ENCODE data around the gene DPEP3. TPM values are rescaled to one million over a fixed set of nuclear protein-coding genes. Genes with fewer than 3 reads are reported as not detected.
"Not testable (repeated sequence)": the region's sequence is repeated elsewhere in the genome, so short reads cannot be mapped to it uniquely, and the experiment has no call there.

The DPEP3 gene, protein sequence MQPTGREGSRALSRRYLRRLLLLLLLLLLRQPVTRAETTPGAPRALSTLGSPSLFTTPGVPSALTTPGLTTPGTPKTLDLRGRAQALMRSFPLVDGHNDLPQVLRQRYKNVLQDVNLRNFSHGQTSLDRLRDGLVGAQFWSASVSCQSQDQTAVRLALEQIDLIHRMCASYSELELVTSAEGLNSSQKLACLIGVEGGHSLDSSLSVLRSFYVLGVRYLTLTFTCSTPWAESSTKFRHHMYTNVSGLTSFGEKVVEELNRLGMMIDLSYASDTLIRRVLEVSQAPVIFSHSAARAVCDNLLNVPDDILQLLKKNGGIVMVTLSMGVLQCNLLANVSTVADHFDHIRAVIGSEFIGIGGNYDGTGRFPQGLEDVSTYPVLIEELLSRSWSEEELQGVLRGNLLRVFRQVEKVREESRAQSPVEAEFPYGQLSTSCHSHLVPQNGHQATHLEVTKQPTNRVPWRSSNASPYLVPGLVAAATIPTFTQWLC
- under 1 TPM in 4 of 10 donors, not detected in 6; 0.05 to 0.33 (median 0.17) TPM for polyA plus RNA-seq (ENCODE audit: insufficient read length in 10 of 10)
- long read RNA-seq, donor 1 = 0 reads
- long read RNA-seq, donor 2 = 0 reads
- long read RNA-seq, donor 3 = 0 reads
- long read RNA-seq, donor 4 = 0 reads
- long read RNA-seq, donor 5 = 0 reads
- long read RNA-seq, donor 6 = 0 reads
- long read RNA-seq, donor 7 = 0 reads
- long read RNA-seq, donor 8 = 0 reads
- long read RNA-seq, donor 9 = 0 reads

DNA sequence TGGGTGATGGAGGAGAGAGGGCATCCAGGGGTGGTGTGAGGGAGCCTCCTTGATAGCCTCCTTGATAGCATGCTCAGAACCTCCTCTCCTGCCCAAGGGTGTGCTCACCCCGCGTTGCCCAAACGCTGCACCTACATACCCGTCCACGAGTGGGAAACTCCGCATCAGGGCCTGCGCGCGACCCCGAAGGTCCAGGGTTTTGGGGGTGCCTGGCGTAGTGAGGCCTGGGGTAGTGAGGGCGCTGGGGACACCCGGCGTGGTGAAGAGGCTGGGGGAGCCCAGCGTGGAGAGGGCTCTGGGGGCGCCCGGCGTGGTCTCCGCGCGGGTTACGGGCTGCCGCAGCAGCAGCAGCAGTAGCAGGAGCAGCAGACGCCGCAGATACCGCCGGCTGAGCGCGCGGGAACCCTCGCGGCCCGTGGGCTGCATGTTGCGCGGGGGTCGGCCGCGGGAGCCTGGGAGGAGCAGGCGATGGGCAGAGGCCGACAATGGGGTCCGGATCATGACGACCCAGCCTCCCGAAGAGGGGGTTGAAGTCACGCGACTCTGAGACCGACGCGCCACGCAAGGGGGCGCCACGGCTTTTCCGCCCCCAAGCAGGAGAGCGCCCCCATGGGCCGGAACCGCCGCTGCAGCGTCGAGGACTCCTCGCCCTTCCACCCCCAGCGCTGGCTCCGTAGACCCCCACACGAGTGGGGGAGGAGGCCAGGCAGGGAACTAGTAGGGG is at the start of gene DPEP3:
Gene DPEP3, minus strand, starts transcription at position 545 of the 724 bp plus-strand sequence. Its CDS starts 119 bp downstream, at position 426.
- no peak for DNase-seq

DNA sequence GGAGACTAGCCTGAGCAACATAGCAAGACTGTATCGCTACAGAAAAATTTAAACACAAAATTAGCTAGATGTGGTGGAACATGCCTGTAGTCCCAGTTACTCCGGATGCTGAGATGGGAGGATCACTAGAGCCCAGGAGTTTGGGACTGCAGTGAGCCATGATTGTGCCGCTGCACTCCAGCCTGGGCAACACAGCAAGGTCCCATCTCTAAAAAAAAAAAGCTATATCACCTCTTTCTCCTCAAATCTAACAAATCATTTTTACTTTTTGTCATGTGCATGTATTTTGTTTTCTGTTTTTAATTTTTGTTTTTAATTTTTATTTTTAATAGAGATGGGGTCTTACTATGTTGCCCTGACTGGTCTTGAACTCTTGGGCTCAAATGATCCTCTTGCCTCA is 48.7 kb upstream of the DPEP3 start:
- DNase-seq = no peak

DNA sequence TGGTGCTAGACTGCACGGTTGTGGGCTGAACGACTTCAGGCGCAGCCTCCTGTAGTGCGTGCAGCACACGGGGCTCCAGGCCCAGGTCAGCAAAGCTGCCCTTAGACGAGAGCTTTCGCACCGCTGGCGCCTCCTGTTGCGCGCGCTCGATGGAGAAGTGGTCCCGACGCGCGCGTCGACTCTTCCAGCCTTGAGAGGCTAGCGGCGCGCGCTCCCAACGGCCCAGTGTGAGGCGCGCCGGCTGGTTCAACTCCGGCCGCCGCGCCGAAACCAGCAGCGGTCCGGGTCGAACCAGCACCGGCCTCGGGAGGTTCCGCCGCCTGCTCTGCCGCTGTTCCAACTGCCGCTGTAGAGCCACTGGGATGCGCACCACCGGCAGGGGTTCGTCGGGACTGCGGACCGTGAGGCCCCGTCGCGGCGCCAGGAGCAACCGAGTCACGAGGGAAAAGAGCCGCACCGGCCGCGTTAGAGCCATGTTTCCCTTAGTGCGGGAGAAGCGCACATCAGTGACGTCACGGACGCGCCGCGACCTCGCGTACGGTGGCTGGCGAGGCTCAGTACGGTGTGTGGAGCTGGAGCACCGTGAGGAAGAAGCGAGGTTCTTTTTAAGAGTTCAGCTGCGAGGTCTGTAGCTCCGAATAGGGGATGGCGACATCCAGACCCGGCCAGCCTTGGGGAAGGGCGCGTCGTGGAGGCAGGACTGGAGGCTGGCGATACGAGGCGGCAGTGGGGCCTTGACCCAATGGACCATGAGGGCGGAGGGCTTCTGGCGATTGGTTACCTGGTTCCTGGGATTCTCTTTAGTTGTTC is 42.6 kb upstream of the DPEP3 start, which contains the start of the genes DDX28 and DUS2:
Gene DDX28, minus strand, starts transcription at position 505 of the 810 bp plus-strand sequence. Its CDS starts 30 bp downstream, at position 475.
Gene DUS2, plus strand, starts transcription at position 557 of the 810 bp plus-strand sequence. CDS start 14,740 bp downstream, outside the sequence.
- DNase-seq = peak; percentile 91 to 98 (median 96)

DNA sequence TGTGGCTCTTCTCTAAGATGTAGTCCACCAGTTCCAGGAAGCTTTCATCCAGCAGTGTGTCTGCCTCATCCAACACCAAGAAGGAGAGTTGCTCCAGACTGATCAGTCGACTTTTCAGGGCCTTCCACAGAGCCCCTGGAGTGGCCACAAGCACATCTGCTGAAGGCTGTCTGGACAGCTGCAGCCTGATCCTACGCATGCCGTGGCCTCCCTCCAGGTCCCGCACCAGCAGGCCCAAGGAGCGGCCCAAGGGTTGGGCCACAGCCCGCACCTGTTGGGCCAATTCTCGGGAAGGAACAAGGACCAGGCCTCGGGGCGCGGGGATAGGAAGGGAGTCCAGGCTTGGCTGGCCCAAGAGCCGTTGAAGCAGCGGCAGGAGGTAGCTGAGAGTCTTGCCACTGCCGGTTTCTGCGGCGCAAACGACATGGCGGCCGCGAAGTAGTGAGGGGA is 42.0 kb upstream of the DPEP3 start:
- no peak for DNase-seq

DNA sequence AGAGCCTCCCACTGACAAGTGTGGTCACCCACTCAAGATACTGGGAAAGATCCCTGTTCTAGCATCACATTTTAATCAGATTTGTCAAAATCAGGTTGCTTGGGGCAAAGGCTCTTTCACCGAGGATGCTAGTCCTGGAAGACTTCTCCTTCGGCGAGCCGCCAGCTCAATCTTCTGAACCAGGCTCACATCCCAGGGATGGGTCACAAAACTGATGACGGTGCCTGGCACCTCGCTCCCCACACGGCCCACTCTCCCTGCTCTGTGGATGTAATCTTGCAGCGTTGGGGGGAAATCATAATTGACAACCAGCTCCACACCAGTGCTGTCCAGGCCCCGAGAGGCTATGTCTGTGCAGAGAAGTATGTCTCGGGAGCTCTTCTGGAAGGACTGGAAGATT is 41.2 kb upstream of the DPEP3 start:
- no peak for DNase-seq

DNA sequence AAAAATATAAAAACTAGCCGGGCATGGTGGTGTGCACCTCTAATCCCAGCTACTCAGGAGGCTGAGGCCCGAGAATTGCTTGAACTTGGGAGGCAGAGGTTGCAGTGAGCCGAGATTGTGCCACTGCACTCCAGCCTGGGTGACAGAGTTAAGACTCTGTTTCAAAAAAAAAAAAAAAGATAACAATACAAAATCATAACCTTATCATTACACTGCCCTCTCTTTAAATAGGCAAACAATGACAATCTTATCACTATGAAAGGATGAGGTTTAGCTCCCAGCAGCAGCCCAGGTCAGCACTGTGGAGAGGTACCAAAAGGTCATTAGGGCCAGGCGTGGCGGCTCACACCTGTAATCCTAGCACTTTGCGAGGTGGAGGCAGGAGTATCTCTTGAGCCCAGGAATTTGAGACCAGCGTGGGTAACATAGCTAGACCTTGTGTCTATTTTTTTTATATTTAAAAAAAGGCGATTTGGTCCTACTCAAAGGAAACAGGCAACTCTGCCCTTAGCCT is 38.9 kb upstream of the DPEP3 start:
- DNase-seq = no peak

DNA sequence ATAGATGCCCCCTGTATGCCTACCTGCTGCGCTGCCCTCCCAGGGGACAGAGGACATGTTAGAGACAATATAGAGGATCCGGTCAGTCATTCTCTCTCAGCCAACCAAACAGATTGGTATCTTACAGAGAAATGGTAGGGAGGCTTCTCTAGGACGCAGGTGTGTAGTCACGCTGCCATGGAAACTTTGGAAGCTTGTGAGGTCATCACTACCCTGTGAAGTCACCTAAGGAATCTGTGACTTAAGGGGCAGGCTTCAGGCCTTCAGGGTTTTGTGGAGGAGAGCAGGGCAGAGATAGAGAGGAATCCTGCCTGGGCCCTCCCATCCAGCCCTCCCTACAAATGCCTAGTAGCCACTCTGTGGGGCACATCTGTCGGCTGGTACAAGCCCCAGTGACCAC is 35.4 kb upstream of the DPEP3 start, which contains the start of gene DPEP2NB:
Gene DPEP2NB, minus strand, starts transcription at position 231 of the 400 bp plus-strand sequence. Its CDS starts 141 bp downstream, at position 90.
- no peak for DNase-seq

DNA sequence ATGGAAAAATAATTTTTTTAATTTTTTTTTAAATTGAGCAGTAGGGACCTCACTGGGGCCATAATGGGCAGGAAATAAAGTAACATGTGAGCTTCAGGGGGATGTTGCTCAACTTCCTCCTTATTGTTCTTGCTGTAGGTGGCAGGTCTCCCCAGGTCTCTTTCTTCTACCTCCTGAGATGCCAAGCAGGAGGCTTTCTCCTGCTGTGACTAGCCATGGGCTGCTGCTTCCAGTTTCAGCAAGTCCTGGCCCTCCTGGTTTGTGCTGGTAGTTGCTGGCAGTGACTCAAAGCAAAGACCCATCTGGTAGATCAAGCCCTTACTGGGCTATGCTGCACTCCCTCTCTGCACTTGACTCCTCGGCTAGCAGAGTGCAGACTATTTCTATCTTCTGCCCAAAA is 33.1 kb upstream of the DPEP3 start:
- no peak for DNase-seq

DNA sequence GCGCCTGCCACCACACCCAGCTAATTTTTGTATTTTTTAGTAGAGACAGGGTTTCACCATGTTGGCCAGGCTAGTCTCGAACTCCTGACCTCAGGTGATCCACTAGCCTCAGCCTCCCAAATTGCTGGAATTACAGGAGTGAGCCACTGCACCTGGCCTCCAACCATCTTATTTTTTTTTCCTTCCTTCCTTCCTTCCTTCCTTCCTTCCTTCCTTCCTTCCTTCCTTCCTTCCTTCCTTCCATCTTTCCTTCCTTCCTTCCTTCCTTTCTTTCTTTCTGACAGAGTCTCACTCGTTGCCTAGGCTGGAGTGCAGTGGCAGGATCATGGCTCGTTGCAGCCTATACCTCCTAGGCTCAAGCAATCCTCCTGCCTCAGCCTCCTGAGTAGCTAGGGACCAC is 29.6 kb upstream of the DPEP3 start:
- DNase-seq = not testable (repeated sequence)

DNA sequence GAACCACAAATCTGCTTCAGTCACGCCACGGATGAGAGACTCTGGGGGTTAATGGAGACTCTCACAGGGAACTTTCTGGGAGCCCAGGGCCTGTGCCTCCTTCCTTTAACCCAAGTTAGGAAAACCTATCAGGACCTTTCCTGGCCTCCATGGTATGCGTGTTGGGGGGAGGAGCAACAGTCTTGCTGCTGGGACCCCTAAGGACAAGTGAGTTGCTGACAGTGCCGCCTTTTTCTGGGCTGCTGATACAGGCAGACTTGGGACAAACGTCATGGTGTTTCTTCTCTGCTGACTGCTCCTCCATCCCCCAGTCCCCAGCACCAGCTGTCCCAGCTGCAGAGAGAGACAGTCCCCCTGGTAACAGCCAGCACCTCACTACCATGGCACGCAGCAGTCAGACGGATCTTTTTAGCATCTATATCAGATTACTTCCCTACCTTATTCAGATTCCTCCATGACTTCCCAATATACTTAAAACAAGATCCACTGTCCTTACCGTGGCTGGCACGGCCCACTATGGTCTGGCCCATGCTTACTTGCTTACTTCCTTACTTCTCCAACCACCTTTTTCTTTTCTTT is 28.9 kb upstream of the DPEP3 start:
- DNase-seq = no peak

DNA sequence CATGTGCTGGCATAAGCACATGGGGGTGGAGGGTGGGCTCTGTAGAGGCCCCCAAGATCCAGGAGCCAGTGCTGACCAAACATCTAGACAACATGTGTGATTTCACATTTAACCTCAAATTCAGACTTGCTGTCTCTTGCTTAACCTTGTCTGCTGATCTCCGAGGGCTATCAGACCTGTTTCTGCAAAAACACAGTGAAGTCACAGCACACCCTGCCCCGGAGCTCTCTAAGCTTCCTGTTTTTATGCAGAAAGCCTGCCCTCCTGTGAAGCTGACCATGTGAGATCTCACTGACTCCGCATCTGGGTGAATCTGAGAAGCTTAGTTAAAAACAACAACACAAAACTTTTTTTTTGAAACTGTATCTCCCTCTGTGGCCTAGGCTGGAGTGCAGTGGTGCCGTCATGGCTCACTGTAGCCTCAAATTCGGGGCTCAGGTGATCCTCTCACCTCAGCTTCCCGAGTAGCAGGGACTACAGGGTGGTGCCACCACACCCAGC is 25.5 kb upstream of the DPEP3 start:
- DNase-seq = peak in 1 of 3 donors; percentile 43

DNA sequence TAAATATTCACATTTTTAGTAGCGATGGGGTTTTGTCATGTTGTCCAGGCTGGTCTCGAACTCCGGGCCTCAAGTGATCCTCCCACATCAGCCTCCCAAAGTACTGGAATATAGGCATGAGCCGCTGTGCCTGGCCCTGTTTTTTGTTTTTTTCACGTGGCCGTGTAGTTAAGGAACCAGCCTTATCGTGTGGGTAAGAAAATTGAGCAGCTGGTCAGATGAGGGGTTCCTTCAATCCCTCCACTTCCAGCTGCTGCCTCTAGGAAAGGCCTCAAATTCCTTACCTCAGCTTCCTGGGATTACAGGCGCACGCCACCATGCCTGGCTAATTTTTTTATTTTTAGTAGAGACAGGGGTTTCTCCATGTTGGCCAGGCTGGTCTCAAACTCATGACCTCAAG is 24.9 kb upstream of the DPEP3 start:
- no peak for DNase-seq

DNA sequence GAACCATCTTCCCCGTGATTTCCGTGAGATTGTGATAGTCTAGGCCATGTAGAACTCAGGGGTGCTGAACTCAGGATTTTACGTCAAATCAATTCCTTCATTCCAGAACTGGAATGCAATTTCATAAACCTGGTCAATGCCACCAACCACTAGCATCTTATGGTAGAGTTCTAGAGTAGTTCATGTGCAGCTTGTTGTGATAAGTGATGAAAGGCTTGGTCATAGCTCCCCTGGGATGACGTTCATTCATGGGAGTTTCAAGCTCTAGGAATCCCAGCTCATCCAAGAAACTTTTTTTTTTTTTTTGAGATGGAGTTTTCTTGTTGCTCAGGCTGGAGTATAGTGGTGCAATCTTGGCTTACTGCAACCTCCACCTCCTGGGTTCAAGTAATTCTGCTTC is 22.7 kb upstream of the DPEP3 start:
- DNase-seq = no peak

DNA sequence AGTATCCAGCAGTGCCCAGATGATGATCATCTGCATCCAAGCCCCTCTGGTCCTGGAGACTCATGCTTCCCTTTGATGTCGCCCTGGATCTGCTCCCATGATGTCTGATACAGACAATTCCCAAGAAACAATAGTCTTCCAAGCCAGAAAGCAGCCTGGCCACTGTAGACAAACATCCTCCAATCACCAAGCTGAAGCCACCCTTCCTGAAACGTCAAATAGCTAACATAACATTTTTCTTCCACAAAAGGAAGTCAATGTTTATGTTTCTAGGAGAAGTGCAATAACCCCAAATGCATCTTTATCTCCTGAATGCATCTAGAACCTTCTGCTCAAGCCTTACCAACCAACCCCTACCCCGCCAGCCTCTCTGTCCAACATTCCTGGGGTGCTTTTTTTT is 20.2 kb upstream of the DPEP3 start:
- DNase-seq = peak in 1 of 3 donors; percentile 25

DNA sequence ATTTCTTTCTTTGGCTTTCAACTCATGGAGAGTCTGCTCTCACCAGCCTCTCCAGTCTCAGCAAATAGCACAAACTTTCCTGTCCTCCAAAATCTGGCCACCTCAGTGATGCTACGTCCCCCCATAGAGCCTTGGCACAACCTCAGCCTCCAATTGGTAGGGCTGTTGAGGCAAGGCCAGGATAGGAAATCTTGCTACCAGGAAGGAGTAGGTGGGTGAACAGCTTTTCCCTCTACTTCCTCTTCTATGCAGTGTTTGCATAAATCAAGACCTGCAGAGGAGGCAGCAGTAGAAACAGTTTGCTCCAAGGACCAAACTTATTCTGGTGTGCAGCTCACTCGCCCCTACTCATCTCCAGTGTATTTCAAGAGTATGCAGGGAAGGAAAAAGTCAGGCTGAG is 19.7 kb upstream of the DPEP3 start:
- DNase-seq = no peak

DNA sequence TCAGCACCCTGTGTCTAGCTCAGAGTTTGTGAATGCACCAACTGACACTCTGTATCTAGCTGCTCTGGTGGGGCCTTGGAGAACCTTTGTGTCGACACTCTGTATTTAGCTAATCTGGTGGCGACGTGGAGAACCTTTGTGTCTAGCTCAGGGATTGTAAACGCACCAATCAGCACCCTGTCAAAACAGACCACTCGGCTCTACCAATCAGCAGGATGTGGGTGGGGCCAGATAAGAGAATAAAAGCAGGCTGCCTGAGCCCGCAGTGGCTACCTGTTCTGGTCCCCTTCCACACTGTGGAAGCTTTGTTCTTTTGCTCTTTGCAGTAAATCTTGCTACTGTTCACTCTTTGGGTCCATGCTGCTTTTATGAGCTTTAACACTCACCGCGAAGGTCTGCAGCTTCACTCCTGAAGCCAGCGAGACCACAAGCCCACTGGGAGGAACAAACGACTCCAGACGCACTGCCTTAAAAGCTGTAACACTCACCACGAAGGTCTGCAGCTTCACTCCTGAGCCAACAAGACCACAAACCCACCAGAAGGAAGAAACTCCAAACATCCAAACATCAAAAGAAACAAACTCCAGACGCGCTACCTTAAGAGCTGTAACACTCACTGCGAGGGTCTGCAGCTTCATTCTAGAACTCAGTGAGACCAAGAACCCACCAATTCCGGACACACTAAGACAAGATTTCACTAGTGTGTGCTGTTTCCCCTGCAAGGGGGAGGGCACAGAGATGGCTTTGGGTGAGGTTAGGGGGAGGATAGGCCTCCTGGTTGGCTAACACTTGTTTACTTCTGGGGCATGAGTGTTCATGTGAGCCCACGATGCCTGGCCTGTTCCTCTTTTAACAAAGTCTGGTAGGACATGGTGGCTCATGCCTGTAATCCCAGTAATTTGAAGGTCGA is 18.7 kb upstream of the DPEP3 start, which contains the start of gene DPEP2:
Gene DPEP2, minus strand, starts transcription at position 706 of the 910 bp plus-strand sequence. CDS start 6,272 bp downstream, outside the sequence.
- DNase-seq = peak in 1 of 3 donors; percentile 20

DNA sequence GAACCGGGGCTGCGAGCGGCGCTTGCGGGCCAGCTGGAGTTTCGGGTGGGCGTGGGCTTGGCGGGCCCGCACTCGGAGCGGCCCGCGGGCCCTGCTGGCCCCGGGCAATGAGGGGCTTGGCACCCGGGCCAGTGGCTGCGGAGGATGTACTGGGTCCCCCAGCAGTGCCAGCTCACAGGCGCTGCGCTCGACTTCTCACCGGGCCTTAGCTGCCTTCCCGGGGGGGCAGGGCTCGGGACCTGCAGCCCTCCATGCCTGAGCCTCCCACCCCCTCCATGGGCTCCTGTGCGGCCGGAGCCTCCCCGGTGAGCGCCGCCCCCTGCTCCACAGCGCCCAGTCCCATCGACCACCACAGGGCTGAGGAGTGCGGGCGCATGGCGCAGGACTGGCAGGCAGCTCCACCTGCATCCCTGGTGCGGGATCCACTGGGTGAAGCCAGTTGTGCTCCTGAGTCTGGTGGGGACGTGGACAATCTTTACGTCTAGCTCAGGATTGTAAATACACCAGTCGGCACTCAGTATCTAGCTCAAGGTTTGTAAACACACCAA is 18.0 kb upstream of the DPEP3 start:
- DNase-seq = not testable (repeated sequence)

DNA sequence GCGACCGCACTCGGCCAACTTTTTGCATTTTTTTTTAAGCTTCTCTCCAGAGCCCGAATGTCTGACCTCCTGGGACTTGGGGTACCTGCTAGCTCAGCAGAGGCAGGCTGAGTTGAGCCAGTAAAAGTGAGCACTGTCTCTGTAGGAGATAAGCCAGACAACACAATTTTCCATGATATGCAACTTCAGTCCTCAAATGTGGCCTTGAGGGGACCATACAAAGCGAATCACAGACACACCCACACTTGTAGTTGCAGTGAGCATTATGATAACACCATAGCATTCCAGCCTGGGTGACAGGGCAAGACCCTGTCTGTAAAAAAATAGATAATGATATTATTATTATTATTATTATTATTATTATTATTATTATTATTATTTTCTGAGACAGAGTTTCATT is 16.4 kb upstream of the DPEP3 start:
- no peak for DNase-seq

DNA sequence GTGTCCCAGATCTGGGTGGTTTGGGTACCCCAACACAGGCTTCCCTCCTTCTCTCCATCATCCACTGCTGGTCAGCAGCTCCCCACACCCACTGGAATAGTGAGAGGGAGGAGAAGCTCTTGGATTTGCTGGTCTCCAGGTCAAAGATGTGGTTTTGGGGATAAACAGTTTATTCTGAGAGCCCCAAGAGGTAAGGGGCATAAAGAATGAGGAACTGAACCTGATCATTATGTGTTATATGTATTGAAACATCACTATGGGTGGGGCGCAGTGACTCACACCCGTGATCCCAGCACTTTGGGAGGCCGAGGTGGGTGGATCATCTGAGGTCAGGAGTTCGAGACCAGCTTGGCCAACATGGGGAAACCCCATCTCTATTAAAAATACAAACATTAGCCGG is 15.1 kb upstream of the DPEP3 start:
- DNase-seq = no peak
